NCI-H524 (cell line): ENCODE data around the gene ZFPL1.
A peak's percentile ranks its signal among the peaks of the same experiment; 100 is the strongest.

Source experiments
- DNase-seq, 2 experiments: peaks; one replicate each; lab custom pipeline; 2025; lab: John Stamatoyannopoulos, UW

Gene ZFPL1

GRCh38 chr11:65128182-65129145 lies 44.4 kb downstream of the ZFPL1 start:
- no peak for DNase-seq

DNA sequence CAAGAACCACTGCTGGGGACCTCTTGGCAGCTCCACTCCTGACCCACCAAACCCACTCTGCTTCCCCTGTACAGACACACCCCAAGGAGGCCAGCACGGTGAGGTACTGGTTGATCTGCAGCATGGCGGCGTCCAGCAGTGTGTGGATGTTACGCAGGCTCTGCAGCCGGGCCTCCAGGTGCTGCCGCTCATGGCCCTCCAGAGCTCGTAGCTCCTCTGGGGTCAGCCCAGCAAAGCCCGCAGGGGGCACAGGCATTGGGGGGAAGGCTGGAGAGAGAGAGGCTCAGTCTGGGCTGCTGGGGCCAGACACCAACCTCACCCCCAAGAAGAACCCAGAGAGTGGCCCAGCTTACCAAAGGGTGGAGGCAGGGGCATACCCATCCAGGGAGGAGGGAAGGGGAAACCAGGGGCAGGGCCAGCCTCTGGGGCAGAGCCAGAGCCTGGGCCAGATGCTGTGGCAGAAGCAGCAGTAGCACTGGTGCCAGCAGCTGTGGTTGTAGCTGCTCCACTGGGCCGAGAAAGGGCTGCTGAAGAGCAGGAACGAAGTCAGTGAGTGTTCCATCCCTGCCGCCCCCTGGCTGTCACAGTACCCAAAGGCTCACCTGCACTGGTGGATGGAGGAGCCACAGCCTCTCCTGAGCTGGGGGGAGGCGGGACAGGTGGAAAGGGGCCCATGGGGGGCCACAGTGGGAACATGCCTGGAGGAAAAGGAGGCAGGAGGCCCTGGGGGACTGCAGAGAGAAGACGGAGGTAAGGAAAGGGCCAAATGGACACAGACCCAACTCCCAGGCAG lies 45.8 kb downstream of the ZFPL1 start:
- DNase-seq: no peak

DNA sequence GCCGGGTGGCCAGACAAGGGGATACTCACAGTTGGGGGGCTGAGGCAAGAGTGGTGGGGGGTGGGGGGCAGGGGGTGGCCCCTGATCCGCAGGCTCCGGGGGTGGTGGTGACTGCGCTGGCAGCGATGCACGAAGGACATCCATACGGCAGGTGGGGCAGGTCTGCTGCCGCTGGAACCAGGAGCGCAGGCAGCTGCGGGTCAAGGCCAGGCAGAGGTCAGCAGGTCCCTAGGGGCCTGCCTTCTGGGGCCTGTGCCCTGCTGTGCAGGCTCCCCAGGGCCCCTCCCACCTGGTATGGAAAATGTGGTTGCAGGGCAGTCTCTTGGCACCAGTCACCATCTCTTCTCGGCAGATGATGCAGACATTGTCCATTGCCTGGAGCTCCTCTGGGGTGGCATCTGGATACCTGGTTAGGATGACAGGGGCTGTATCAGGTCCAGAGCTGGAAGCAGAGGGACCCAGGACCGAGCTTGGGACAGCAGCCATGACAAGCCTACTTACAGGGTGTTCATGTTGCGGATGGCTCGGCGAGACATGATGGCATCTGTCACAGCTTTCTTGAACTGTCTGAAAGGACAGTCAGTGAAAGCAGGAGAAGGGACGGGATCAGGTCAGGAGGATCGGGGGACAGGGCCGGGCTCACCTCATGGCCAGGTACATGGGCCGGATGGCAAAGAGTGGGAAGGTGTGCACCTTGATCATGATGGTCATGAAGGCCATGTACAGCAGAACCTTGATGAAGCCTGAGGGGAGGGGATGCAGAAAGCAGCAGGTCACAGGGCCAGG lies 46.8 kb downstream of the ZFPL1 start:
- DNase-seq: no peak

DNA sequence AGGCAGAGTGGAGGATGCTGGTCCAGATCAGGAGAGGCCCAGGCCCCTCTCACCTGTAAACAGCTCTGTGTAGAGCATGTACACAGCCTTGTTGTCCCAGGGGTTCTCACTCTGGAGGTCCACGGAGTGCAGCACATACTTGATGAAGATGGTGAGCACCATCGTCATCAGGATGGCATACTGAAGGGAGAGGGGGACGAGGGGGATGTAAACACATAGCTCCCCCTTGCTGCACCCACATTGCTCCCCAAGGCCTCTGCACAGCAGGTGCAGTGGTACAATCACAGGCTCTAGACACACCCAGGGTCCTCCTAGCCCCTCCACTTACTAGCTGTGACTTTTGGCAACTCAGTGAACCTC lies 47.4 kb downstream of the ZFPL1 start:
- no peak for DNase-seq

DNA sequence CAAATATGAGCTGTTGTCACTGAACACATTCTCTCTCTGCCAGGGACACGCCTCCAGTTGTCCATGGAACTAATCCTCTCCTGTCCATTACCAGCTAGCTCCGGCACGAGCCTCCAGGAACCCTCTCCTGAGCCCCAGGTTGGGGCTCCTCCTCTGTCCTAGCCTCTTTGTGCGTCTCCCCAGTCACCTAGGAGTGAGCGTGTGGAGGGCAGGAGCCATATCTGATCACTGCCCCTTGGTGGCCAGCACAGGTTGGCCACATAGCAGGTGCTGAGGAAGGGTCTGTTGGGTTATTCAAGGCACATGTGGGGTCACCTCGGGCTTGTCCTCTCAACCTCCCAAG lies 47.8 kb downstream of the ZFPL1 start:
- no peak for DNase-seq

DNA sequence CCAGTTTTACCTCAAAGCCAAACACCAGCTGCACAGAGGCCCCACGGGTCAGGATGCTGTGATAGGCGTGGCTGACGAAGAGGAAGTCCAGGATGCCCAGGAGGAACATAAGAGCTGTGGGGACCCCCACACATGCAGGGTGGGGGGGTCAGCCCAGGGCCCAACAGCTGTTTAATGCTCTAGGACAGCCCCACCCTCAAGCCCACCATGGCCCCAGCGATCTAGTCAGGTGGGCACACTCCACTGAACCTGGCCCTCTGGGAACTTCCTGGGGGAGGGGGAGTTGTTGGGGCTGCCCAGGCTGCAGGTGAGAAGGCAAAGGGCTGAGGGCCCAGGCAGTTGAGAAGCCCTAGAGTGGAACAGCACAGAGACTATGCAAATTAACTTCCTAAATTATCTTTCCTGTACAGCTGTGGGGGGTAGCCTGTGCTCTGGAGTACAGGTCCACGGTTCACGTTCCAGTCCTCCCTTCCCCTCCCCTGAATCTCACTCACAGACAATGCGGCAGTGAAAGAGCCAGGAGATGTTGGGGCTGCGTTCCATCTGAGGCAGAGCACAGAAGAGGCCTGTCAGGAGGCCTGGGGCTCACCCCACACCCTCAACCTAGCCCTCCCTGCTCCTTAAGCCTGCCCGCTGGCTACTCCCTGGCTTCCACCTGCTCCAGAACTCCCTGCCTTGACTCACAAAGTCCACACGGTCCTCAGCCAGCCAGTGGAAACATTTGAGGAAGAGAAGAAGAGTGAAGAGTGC lies 48.4 kb downstream of the ZFPL1 start:
- DNase-seq: no peak

DNA sequence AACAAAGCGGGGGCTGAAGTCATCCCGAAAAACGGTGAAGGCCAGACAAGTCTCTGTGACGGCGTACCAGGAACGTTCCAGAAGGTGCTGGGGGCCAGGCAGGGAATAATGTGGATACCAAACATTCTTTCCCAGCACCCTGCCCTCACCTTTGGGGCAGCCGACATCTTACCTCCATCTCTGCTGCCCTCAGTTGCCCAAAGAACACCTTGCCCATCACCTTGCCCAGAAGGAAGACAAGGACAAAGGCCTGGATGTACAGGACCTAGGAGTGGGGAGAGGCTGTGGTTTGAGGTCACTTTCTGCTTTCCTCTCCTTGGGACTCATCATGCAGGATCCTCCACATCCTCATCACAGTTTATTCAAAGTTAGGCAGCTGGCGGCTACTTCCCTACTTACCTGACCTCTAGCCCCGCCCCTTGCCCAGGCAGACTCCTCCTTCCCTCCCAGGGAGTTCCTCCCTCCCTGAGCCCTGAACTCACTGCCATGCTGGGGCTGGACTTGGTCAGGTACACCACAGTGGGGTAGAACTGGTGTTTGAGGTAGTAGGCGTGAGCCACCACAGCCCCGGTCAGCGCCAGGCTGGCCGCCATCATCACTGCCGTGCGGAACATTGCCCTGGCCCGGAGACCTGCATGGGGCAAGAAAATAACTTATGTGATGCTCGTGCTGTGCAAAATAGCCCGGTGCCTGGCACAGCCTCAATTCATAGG lies 49.1 kb downstream of the ZFPL1 start:
- DNase-seq: no peak

DNA sequence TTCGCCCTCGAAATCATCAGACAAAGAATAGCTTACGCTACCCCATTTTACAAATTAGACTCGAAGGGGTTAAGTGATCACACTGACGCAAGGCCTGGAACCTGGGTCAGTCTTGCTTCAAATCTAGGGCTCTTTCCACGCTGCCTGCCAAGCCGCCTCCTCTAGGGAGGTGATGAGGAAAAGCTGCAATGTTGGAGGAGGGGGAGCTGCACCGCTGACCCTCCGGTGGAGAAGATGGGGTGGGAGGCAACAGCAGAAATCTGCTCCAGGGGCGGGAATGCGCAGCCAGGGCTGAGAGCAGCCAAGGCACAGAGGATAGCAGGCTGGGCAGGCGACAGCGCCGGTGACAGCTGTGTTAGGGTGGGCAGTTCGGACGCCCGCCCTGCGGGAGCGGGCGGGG lies 49.7 kb downstream of the ZFPL1 start:
- DNase-seq: no peak

DNA sequence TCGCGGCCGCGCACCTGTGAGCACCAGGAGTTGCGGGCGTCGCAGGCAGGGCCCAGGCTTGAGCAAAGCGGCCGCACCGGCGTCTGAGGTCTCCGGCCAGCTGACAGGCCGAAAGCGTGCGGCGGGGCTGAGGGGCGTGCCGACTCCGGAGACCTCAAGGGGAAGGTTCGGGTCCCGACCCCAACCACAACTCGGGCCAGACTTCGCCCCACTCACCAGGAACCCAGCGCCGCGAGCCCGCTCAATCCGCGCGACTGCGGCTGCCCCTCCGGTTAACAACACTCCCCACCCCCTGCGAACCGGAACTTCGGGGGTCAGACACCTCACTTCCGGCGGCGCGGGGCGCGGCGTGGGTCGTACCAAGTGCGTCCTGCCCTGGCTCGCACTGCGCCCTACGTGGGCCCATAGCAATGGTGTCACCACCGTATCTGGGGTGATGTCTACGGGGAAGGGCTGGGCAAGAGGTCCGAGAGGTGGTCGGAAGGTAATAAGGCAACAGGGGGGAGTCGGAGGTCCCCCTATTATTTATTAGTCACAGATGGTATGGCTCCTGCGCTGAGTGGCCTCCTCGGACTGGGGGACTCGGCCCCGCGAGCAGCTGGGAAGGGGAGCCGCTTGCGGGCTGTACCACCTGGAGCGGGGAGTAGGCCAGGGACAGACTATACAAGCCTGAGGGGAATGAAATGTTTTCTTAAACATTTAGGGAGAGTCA lies 50.4 kb downstream of the ZFPL1 start, which contains the start of gene SYVN1:
SYVN1 (minus strand) TSS at position 280 of the 712 bp plus-strand sequence. CDS start 918 bp downstream, outside the sequence.
- peak; percentile 85 to 87 for DNase-seq

- peak; percentile 91 to 94 for DNase-seq
These were observed 51.1 kb downstream of the ZFPL1 start for GRCh38 chr11:65134952-65135632.

DNA sequence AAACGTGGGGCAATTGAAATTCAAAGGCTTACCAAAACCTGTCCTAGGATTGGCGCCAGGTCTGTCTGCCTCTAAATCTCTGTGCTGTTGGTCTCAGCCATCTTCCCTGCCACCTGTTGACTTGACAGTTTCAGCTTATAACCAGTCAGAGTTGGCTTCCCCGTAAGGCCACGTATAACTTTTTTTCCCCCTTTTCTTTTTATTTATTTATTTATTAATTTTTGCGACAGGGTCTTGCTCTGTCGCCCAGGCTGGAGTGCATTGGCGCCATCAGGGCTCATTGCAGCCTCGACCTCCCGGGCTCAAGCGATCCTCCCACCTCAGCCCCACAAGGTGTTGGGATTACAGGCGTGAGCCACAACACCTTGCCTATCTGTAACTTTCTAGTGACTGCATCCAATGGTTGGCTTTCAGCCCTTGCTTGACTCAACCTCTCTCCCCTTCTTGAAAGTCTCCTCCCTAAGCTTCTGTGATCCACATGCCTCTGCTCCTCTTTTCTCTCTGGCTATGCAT lies 51.7 kb downstream of the ZFPL1 start:
- peak in 1 of 2 experiments; percentile 42 for DNase-seq

GRCh38 chr11:65136515-65137096 lies 52.6 kb downstream of the ZFPL1 start:
- no peak for DNase-seq
